ENCODE data around the gene ANO1. TPM values are rescaled to one million over a fixed set of nuclear protein-coding genes. Genes with fewer than 3 reads are reported as not detected.
A peak's percentile ranks its signal among the peaks of the same experiment; 100 is the strongest.

Gene ANO1
- total RNA-seq, 1 donor from 2014 or later: not detected

DNA sequence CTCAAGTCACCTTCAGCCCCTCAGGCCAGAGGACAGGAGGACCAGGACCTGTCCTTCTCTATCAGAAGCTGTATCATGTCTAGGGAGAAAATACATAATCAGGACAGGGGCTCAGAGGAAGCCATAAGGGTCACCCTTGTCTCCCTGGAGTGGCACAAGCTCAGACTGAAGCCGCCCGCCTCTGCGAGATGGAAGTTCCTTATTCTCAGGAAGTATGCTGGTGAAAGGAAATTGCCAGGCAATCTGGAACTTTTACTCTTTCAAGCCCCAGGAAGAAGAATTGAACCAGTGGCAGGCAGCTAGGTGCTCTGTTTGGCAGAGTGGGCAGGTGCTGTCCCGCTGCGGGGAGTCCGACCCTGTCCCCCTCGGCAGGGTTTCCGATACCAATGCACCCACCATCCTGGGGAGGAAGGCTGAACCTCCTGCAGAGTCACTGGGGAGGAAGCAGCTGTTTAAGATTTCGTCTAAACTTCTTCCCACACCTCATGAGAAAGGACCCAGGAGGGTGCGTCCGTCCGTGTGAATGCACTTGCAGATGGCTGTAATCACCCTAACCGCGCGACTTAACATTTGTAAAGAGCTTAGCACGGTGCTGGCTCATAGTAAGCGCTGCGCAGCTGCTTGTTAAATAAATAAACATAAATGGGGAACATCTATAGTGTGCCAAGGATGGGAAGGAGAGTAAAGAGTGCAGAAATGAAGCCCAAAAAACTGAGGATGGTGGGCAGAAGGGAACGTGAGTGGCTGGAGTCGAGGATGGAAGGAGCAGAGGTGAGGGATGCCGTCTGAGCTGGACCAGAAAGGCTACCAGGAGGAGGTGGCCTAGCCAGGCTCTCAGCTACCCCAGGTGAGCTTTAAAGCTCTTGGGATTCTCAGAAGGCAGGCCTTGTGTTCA, 5.0 kb upstream of the ANO1 start:
- no peak for DNase-seq (ENCODE audit: low read depth)

DNA sequence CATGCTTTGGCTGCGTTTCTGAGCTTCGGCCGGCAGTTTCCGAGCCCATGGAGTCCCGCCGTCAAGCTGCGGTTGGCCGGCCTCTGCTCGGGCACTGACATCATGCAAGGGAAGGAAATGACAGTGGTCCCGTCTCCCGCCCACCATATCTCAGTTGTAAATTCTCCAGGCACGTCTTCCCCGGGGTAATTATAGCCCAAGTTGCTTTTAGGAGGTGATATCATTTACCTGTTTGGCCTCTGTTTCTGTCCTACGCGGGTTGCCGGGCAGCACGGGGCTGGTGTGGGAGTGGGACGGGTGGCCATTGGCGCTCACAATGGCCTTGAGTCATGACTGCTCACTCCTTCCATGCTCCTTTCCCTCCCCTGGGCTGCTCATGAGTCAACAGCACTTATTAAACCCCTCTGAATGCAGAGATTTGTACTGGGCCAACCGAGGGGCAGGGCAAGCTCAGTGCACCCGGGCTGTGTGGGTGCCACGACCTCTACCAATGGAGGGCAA, 4.2 kb upstream of the ANO1 start:
- DNase-seq (ENCODE audit: low read depth): no peak

DNA sequence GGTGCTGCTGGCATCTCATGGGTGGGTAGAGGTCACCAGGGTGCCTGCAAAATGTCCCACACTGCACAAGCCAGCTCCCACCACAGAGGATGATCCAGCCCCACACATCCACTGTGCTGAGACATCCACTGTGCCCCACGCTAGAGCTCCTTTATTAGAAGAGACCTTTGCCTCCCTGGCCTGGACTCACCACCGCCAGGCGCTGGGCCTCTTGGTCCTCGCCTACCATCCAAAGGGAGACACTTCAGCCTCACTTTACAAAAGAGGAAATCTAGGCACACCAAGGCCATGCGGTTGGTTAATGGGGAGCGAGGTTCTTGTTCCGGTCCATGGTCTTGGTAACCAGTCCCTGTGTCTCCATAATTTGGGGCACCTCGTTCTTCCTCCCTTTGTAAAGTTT, 3.4 kb upstream of the ANO1 start:
- no peak for DNase-seq (ENCODE audit: low read depth)

DNA sequence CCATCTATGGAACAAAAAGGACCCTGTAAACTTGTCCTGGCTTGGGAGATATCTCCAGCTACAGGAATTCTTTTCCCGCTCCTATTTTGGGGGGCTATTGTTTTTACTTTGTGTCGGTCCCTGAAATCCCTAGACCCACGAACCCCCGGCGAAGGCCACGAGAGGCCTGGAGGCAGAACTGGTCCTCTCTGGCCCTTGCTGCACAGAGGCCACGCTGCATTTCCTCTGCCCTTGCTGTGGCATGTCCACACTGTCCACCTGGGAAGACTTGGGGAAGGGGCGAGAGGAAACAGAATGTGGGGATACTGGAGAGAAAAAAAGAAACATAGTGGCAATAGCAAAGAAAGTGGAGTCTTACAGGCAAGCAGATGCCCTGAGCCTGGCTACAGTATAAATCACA, 2.3 kb upstream of the ANO1 start:
- no peak for DNase-seq (ENCODE audit: low read depth)

DNA sequence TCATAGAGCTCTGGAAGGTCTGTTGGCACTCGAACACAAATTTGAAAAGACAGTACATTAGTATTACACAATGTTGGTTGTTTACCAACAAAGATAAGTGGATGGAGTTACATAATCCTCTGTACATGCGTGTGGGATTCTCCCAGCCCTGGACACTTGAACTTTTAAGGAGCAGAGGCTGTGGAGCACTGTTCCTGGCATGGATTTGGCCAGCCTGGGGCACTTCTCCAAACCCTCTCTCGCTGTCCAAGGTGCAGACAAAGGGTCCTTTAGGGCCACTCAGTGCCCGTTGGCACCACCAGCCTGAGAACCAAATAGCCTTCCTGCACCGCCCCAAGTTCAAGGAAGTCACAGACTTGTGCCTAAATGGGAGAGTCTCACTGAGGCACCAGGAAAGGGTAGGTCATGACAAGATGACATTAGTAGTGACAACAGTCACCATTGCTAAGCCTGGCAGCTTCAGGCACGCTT, 1.6 kb upstream of the ANO1 start:
- DNase-seq (ENCODE audit: low read depth): no peak

DNA sequence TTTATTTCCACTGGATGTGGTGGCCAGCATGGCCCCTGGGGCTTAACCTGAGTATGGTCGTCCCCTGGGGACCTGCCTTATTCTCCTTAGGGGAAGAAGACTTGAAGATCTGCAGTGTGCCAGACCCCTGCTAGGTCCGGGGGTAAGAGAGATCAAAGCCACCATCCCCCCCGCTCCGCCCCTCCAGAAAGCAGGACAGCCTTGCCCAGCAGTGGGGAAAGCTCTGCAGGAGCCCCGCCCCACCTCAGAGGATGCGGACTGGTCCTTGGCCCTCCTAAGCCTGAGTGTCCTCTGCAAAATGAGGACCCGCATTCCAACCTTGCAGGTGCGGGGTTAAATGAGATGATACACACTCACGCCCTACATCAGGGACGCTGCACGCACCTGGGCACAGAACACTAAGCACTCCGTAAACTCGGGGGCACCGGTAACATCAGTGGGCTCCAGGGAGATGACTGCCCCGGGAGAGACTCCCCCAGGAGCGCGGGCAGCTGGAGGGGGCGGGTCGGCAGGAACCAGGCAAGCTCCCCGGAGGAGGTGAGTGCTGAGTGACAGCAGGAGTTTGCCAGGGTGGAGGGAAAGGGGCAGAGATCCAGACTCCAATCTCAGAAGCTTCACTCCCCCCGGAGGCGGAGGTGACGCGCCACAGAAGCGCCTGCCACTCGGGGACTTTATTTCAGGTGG, 564 bp upstream of the ANO1 start:
- no peak for DNase-seq (ENCODE audit: low read depth)

DNA sequence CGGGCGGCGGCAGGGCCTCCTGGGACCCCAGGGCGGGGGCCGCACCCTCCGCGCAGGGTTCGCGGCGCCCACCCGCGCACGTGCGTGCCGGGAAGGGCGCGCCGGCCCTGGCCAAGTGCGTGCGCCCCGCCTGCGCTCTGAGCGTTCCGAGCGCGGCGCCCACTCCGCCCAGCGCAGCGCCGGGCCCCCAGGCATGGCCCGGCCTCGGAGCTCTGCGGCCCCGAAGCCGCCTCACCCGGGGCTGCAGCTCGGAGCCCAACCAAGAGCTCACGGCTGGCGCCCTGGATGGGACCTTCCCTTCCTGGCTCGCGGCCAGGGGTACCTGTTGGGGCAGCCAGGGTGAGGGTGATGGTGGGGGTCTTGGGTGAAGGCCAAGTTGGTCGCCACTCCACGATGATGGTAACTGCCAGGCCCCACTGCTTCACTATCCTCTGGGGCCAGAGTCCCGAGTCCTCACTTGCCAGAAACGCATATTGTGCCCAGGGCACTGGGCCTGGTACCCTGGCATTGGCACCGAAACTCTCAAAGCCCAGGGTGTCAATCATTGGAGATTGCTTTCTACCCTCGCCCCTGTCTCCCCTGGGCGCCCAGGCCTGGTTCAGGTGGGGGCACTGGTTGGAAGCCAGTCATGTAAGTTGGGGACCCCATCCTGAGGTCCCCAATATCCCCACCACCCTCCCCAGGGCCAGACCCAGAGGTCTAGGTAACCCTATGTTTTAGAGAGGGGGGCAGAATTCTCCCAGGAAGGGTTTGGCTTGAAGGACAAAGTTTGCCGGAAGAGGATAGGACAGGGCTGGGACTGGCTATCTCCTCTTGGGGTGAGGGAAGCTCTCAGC, 882 bp downstream of the ANO1 start:
- no peak for DNase-seq (ENCODE audit: low read depth)

DNA sequence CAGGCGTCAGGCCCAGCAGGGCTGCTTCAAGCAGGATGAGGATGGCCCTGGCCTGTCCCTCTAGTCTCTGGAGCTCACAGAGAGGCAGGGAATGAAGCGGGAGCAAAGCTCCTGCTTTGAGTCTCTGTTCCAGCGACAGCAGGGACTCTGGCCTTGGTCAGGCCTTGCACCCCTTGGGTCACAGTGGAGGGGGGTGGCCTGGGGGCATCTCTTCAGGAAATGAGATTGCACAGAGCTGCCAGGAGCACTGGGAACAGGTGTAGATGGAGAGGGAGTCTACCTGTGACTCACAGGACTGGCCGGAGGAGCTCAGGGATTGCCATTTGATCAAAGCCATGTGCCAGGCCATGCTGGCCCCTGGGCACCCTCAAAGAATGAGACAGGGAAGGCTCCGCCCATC, 1.6 kb downstream of the ANO1 start:
- DNase-seq (ENCODE audit: low read depth): no peak

DNA sequence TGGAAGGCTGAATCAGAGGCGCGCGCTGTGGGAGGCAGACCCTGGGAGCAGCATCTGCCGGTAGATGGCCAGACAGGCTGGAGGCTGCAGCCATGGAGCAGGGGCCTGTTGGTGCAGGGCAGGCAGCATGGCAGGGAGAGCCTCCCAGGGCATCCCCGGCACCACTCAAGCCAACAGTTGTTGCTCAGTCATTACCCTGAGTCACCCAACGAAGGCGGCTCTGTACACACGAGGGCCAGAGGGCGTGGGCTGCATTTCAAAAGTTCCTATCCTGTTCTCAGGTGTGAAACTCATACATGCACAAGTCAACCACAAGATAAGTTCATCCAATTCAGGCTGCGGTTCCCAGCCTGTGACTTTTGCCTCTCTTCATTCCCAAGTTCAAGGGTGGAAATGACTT, 2.6 kb downstream of the ANO1 start:
- peak; percentile 1 for DNase-seq (ENCODE audit: low read depth)

DNA sequence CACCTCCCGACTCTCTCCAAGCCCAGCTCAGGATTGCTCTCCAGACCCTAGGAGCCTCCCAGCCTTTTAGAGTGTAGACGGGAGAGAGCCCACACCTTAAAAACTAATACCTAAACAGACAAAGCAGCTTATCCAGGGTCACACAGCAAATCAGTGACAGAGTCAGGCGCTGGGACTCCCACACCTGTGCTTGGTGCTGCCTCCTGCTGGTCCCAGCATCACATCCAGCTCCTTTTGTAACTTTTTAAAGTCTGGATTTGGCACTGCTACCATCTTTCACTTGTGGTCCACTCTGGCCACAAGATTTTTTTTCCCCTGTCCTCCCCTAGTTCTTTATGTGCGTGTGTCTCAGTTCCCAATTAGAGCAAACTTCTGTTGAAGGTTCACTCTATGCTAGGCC, 4.7 kb downstream of the ANO1 start:
- DNase-seq (ENCODE audit: low read depth): no peak

DNA sequence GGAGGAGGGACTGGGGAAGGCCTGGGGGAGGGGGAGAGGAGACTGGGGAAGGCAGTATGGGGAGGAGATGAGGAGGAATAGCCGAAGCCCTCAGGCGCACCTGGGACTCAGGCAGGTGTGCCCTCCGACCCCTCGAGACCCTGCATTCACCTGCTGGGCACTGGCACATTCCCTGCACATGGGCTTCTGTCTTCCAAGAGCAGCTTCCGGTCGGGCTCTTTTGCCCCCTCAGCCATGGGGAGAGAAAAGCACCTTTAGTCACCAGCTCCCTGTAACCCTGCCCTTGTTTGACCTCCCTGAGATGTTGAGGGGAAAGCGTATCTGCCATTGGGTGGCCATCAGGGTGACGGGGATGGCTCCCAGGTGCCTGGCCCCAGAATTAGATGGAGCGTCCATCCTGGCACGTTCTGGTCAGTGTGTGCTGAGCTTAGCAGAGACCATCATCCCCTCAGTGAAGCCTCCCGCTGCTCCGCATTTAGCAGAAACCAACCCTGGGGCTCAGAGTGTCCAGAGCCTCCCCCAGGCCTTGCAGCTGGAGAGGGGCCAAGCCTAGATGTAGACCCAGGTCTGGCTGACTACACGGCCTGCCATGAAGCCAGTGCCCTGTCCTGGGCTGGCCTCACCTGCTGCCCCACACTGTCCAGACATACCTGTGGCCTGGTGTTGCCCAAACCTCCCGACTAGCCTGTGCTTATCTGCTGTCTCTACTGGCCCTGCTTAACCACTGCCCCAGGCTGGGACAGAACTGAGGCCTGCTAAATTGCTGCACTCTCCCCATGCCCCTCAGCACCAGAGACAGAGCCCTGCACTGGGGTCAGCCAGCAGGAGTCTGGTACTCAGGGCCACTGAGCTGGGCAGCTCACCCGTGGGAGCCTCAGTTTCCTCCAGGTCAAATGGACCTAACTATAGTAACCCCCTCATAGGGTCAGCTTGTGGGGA, 6.2 kb downstream of the ANO1 start:
- DNase-seq (ENCODE audit: low read depth): no peak

DNA sequence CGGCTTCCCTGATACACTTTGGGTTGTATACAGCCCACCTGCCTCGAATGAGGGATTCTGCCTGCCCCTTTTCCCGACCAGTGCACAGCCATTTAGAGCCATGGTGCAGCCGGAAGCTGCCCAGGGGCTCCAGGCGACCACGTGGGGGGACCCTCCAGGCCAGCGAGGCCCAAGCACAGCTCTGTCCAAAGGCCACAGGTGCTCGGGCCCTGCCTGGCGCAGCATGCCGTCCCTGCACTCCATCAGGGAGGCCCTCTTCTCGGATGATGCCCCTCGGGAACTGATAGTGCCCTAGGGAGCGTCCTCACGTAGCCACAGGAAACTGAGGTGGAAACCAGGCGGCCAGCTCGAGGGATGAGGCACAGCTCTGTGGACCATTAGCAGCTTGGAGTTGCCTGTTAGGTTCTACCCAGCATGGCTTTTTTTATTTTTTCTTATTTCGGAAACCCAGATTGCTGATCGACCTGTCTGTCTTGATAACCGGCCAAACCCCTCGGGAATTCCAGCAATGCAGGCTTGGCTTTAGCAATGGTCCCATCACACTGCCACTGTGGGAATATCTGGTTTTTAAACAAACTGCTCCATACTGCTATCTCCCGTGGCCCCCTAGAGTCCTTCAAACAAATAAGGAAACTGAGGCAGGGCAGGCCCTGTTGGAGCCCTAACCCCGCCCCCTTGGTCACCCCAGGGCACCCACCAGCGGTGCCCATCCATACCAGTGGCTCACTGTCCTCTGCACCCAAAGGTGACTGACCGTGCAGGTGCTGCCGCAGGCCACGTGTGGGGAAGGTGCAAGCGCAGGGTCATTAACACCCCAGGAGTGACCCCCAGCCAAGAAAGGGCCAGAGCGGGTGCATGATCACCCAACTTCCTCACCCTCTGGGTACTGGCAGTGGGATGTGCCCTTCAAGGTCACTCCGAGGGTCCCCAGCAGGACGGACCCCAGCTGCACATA, 8.0 kb downstream of the ANO1 start:
- DNase-seq (ENCODE audit: low read depth): no peak

DNA sequence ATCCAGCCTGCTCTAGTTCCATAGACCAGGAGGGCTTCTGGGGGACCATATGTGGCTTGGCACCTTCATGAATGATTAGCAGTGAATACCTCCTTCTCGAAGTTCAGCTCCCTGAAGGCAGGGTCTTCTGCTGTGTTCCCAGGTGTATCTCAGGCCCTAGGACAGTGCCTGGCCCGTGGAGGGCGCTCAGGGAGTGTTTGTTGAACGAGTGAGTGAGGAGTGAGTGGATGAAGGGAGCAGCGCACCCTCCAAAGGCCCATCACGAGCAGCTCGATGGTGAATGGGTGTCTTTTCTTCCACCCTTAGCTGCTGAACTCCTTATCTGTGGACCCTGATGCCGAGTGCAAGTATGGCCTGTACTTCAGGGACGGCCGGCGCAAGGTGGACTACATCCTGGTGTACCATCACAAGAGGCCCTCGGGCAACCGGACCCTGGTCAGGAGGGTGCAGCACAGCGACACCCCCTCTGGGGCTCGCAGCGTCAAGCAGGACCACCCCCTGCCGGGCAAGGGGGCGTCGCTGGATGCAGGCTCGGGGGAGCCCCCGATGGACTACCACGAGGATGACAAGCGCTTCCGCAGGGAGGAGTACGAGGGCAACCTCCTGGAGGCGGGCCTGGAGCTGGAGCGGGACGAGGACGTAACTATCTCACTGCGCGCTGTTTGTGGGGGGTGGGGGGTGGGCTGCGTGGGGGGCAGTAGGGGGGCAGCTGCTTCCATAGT, 9.5 kb downstream of the ANO1 start:
- no peak for DNase-seq (ENCODE audit: low read depth)

DNA sequence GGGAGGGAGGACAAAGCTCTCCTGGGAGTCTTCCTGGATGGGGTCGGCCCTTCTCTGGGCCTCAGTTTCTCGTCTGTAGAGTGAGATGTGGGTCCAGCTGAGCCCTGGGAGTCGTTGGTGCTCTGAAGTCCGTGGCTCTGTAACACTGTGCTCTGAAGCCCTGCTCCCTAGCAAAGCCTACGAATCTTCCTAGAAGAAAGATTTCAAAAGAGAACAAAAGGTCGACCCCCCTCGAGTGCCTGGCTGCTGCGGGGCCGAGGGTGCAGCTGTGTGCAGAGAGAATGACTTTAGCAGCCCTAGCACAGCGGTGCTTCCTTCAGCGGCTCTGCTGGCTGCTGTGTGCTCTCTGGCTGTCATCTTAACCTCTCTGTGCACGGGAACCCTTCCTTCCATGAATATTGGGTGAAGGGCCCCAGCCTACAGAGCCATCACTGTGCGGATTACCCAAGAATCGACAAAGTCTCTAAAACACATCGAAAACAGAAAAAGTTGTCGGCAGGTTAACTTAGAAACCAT, 10.7 kb downstream of the ANO1 start:
- no peak for DNase-seq (ENCODE audit: low read depth)

DNA sequence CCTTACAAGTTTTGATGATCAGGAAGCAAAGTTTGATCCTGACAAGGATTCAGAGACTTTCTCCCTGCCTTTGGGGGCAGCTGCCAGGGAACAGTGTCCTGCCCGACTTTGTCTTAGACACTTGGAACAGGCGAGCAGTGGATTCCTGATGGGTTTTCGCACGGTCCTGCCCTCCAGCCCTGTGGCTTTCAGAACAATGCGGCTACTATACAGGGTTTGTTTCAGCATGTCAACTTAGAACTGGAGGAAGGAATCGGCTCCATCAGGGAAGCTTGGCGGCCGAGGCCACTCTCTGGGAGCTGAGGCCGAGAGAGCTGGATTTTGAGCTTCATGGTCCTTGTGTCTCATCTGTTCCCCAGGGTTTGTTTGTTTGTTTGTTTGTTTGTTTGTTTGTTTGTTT, 11.5 kb downstream of the ANO1 start:
- no peak for DNase-seq (ENCODE audit: low read depth)

DNA sequence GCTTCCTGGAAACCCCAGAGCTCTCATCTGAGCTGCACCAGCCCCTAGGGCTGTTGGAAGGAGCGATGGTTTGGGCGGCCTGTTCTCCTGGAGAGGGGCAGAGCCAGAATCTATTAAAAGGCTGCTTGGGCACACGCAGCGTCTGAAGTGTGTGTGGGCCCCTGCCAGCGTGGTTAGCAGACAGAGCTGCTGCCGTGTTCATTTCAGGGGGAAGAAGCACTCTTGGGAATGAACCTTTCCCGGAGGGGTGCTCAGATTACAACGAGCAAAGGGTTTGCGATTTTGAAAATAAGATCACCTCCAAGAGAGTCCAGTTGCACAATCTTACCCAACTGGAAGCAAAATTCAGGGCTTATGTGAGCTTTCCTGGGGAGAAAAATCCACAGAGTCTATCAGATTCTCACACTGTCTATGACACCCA, 12.9 kb downstream of the ANO1 start:
- peak; percentile 16 for DNase-seq (ENCODE audit: low read depth)

DNA sequence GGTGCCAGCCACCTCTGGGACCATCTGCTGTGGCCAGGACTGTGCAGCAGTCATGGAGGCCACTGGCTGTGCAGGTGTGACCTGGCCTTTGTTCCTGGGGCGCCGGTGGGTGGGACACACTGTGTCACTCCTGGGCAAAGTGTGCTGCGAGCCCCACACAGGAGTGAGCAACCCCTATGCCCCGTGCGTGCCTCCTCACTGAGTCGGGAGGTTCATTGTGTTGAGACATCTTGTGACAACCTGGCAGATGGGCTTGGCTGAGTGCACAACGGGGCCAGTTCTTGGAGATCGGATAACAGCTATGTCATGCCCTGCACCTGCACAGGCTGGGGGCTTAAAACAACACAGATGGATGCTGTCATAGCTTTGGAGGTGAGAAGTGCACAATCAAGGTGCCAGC, 13.5 kb downstream of the ANO1 start:
- no peak for DNase-seq (ENCODE audit: low read depth)

DNA sequence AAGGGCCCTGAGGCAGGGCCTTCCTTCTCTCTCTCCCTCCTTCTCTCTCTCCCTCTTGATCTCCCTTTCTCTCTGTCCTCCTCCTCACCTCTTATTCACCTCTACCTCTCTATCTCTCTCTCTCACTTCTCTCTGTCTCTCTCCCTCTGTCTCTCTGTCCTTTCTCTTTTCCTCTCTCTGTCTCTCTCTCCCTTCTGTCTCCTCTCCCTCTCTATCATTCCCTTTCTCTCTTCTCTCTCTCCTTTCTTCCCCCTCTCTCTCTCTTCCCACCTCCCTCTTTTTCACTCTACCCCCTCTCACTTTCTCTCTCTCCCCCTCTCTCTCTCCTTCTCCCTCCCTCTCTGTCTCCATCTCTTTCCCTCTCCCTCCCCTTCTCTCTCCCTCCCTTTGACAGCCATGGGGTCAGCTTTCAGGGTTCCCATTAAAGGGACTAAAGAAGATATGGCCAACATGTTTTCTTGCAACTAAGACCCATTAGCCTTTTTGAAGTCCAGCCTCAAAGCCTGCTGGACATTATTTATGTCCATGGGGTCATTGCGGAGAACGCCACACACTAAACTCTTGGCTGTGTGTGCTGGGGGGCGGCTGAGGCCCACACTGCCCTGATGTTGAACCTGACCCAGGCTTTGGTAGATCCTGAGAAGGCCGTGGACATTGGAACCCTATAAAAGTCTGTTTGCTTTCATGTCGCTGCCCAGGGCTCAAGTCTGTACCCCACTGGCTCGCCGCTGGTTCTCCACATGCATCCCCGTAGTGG, 15.0 kb downstream of the ANO1 start:
- DNase-seq (ENCODE audit: low read depth): no peak

Data from myocyte (in vitro differentiated cells).